Calu3 (cell line): ENCODE measurements around the gene SLC17A2. TPM values are rescaled to one million over a fixed set of nuclear protein-coding genes. Genes with fewer than 3 reads are reported as not detected.

Source experiments
- BruUV-seq: library from RNA; stranded (reverse); fragments of 400-500 nt; replicated peaks from 2 replicates; lab custom pipeline; 2021; lab: Mats Ljungman, UMichigan
- CTCF ChIA-PET: fragments of 300-600 bp; sonication (Branson Sonifier 250); formaldehyde crosslinking; loops from one replicate; lab custom pipeline; 2022; ENCODE audit warnings: antibody characterized with exemption; lab: Charles Lee
- DNase-seq: peaks from one replicate; pipeline ENCODE4 v3.0.0; 2022
- H3K27ac Mint-ChIP-seq: one replicate; pipeline ENCODE4 v1.8.0; 2022; ENCODE audit warnings: mixed read lengths; ENCODE audit not compliant: unreplicated experiment
- H3K27me3 Mint-ChIP-seq: one replicate; pipeline ENCODE4 v1.8.0; 2022; ENCODE audit warnings: mixed read lengths; ENCODE audit not compliant: unreplicated experiment
- H3K36me3 Mint-ChIP-seq: one replicate; pipeline ENCODE4 v1.8.0; 2022; ENCODE audit warnings: mild to moderate bottlenecking, moderate library complexity, mixed read lengths; ENCODE audit not compliant: insufficient read depth, unreplicated experiment
- H3K4me1 Mint-ChIP-seq: one replicate; pipeline ENCODE4 v1.8.0; 2022; ENCODE audit warnings: mild to moderate bottlenecking, low read depth, mixed read lengths; ENCODE audit not compliant: unreplicated experiment
- H3K4me3 Mint-ChIP-seq: one replicate; pipeline ENCODE4 v1.8.0; 2022; ENCODE audit warnings: mild to moderate bottlenecking, low read depth, moderate library complexity, mixed read lengths; ENCODE audit not compliant: unreplicated experiment
- H3K9me3 Mint-ChIP-seq: one replicate; pipeline ENCODE4 v1.8.0; 2022; ENCODE audit warnings: low read depth, mixed read lengths; ENCODE audit not compliant: unreplicated experiment
- intact Hi-C: fragments of 100-400 bp; cut with micrococcal nuclease; formaldehyde crosslinking; loops from one replicate; pipeline ENCODE4 v1.10.0; 2022; ENCODE audit not compliant: unreplicated experiment
- total RNA-seq: library from RNA; stranded (reverse); gene quantifications from 2 replicates; pipeline ENCODE4 v1.2.3, GENCODE V29; 2022
- TF ChIP-seq, protein P1 (sequence below): fragments of 200-600 bp; IDR thresholded peaks from one replicate; pipeline ENCODE4 v1.8.0; 2022; ENCODE audit warnings: antibody characterized with exemption; ENCODE audit not compliant: unreplicated experiment

Gene SLC17A2
- total RNA-seq, 1 experiment from 2014 or later, result not detected

GRCh38 chr6:25916789-25917490, 13.6 kb downstream of the SLC17A2 start:
- no peak for DNase-seq
- H3K27ac Mint-ChIP-seq, result no peak overlapping the region
- no TSS peak for BruUV-seq
- H3K36me3 Mint-ChIP-seq, result no peaks in the 10 kb centered on the region
- peaks cover 16% of the 10 kb centered on the region for H3K4me1 Mint-ChIP-seq
- intact Hi-C loops, result no loop called here
- no peaks in the 10 kb centered on the region for H3K27me3 Mint-ChIP-seq
- CTCF ChIA-PET, result no interaction called here
- H3K9me3 Mint-ChIP-seq, result no peaks in the 10 kb centered on the region
- TF ChIP-seq, protein P1, sequence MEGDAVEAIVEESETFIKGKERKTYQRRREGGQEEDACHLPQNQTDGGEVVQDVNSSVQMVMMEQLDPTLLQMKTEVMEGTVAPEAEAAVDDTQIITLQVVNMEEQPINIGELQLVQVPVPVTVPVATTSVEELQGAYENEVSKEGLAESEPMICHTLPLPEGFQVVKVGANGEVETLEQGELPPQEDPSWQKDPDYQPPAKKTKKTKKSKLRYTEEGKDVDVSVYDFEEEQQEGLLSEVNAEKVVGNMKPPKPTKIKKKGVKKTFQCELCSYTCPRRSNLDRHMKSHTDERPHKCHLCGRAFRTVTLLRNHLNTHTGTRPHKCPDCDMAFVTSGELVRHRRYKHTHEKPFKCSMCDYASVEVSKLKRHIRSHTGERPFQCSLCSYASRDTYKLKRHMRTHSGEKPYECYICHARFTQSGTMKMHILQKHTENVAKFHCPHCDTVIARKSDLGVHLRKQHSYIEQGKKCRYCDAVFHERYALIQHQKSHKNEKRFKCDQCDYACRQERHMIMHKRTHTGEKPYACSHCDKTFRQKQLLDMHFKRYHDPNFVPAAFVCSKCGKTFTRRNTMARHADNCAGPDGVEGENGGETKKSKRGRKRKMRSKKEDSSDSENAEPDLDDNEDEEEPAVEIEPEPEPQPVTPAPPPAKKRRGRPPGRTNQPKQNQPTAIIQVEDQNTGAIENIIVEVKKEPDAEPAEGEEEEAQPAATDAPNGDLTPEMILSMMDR, result no peak
- no peak overlapping the region for H3K4me3 Mint-ChIP-seq

GRCh38 chr6:25916330-25916729, 14.2 kb downstream of the SLC17A2 start:
- CTCF ChIA-PET, result no interaction called here
- Mint-ChIP-seq H3K27me3 (no peaks in the 10 kb centered on the region), H3K27ac (no peak overlapping the region), H3K36me3 (no peaks in the 10 kb centered on the region), H3K4me1 (peaks cover 22% of the 10 kb centered on the region), H3K4me3 (no peak overlapping the region), H3K9me3 (peaks cover 2% of the 10 kb centered on the region)
- intact Hi-C loops, result no loop called here
- DNase-seq, result no peak
- TF ChIP-seq, protein P1, result no peak
- BruUV-seq, result no TSS peak

GRCh38 chr6:25913741-25914140, 16.8 kb downstream of the SLC17A2 start:
- Mint-ChIP-seq H3K36me3 (no peaks in the 10 kb centered on the region), H3K4me3 (no peak overlapping the region), H3K27me3 (no peaks in the 10 kb centered on the region), H3K4me1 (peaks cover 30% of the 10 kb centered on the region), H3K9me3 (peaks cover 2% of the 10 kb centered on the region), H3K27ac (peak overlapping the region; percentile 2)
- DNase-seq, result no peak
- CTCF ChIA-PET, result interaction anchor here (1.0 kb wide), 1 partner anchor 81 kb away, joined by 3 read pairs; no protein-coding TSS in a partner anchor
- no TSS peak for BruUV-seq
- intact Hi-C loops, result no loop called here
- TF ChIP-seq, protein P1, result no peak

- H3K9me3 Mint-ChIP-seq, result peaks cover 2% of the 10 kb centered on the region
- intact Hi-C loops, result no loop called here
- peak overlapping the region; percentile 77 for H3K27ac Mint-ChIP-seq
- CTCF ChIA-PET, result no interaction called here
- no peaks in the 10 kb centered on the region for H3K27me3 Mint-ChIP-seq
- TF ChIP-seq, protein P1, result no peak
- no peak for DNase-seq
- no peak overlapping the region for H3K4me3 Mint-ChIP-seq
- BruUV-seq, result no TSS peak
- H3K4me1 Mint-ChIP-seq, result peaks cover 30% of the 10 kb centered on the region
- H3K36me3 Mint-ChIP-seq, result no peaks in the 10 kb centered on the region
Measured at GRCh38 chr6:25911351-25911750, 19.1 kb downstream of the SLC17A2 start.
